GM19240 (cell line): ENCODE measurements around the gene STUB1.

Source experiments
- DNase-seq: peaks from one replicate; pipeline ENCODE4 v3.0.0; 2011; ENCODE audit warnings: low spot score; ENCODE audit not compliant: insufficient read length

The STUB1 gene

GRCh38 chr16:644556-644955 is 35.7 kb upstream of the STUB1 start:
- DNase-seq = no peak

- no peak for DNase-seq
Measured at GRCh38 chr16:645852-646678, 34.1 kb upstream of the STUB1 start.

- no peak for DNase-seq
Measured at GRCh38 chr16:646679-647172, 33.5 kb upstream of the STUB1 start.

GRCh38 chr16:647173-647902 is 32.9 kb upstream of the STUB1 start:
- DNase-seq = no peak

GRCh38 chr16:648071-648780 is 32.0 kb upstream of the STUB1 start:
- DNase-seq = peak; percentile 76

GRCh38 chr16:648781-649589 is 31.2 kb upstream of the STUB1 start, which contains the start of gene WDR90:
Gene WDR90 (plus strand): TSS chr16:649365. CDS start chr16:649417, 52 bp downstream.
- peak; percentile 100 for DNase-seq

- DNase-seq = no peak
Measured at GRCh38 chr16:649631-650030, 30.6 kb upstream of the STUB1 start.

GRCh38 chr16:651844-652243 is 28.4 kb upstream of the STUB1 start:
- no peak for DNase-seq

GRCh38 chr16:652454-653305 is 27.5 kb upstream of the STUB1 start:
- no peak for DNase-seq

- DNase-seq = no peak
Measured at GRCh38 chr16:654034-654433, 26.2 kb upstream of the STUB1 start.

- no peak for DNase-seq
Measured at GRCh38 chr16:657487-657886, 22.7 kb upstream of the STUB1 start.

GRCh38 chr16:658679-659571 is 21.3 kb upstream of the STUB1 start:
- DNase-seq = no peak

GRCh38 chr16:659618-660017 is 20.6 kb upstream of the STUB1 start:
- no peak for DNase-seq

- no peak for DNase-seq
Measured at GRCh38 chr16:660132-660458, 20.1 kb upstream of the STUB1 start.

GRCh38 chr16:660459-661183 is 19.6 kb upstream of the STUB1 start:
- DNase-seq = peak; percentile 89

- DNase-seq = no peak
Measured at GRCh38 chr16:661184-661821, 18.9 kb upstream of the STUB1 start.

- DNase-seq = no peak
Measured at GRCh38 chr16:662095-662494, 18.1 kb upstream of the STUB1 start.

- DNase-seq = no peak
Measured at GRCh38 chr16:662597-662996, 17.6 kb upstream of the STUB1 start.
